ENCODE data around the gene PNKD.

DNA sequence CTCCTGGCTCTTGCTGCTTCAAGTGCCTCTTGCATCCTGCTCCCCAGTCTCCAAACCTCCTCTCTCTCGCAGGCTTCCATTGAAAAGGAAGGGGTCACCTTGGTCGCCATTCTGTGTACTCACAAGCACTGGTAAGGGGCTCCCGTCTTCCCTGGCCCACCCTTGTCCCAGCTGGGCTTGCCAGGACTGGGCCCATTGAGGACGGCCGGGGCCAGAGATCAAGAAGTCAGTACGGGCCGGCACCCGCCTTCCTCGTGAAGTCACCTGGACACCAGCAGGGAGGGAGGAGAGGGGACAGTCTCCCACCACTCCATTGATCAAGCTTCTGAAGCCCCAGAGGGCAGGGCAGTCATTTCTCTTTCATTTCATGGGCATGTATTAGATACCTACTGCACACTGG lies 70.3 kb downstream of the PNKD start:
- TF ChIP-seq, protein P1, sequence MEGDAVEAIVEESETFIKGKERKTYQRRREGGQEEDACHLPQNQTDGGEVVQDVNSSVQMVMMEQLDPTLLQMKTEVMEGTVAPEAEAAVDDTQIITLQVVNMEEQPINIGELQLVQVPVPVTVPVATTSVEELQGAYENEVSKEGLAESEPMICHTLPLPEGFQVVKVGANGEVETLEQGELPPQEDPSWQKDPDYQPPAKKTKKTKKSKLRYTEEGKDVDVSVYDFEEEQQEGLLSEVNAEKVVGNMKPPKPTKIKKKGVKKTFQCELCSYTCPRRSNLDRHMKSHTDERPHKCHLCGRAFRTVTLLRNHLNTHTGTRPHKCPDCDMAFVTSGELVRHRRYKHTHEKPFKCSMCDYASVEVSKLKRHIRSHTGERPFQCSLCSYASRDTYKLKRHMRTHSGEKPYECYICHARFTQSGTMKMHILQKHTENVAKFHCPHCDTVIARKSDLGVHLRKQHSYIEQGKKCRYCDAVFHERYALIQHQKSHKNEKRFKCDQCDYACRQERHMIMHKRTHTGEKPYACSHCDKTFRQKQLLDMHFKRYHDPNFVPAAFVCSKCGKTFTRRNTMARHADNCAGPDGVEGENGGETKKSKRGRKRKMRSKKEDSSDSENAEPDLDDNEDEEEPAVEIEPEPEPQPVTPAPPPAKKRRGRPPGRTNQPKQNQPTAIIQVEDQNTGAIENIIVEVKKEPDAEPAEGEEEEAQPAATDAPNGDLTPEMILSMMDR (IDR thresholded peaks at IDR 0.05; ENCODE audit: poor library complexity) = no peak
- TF ChIP-seq EZH2 (IDR thresholded peaks at IDR 0.05; ENCODE audit: borderline replicate concordance) (no peak), EZH2phosphoT487 (IDR thresholded peaks at IDR 0.05; ENCODE audit: low read depth, severe bottlenecking, unreplicated experiment) (no peak)

Data from hepatocyte (in vitro differentiated cells).